ENCODE data around the gene PRSS48.

PRSS48 gene

GRCh38 chr4:151256134-151256533 is 20.8 kb upstream of the PRSS48 start:
- H4K20me1 ChIP-seq (ENCODE audit: insufficient read depth, low read length): no peaks in the 10 kb centered on the region
- no peak overlapping the region for H3K4me3 ChIP-seq (ENCODE audit: low read depth, low read length, poor library complexity, severe bottlenecking)
- no peak overlapping the region for H2AFZ ChIP-seq (ENCODE audit: low read length)
- TF ChIP-seq CTCF (IDR thresholded peaks at IDR 0.05; ENCODE audit: low read length): no peak
- no peak for TF ChIP-seq EZH2 (IDR thresholded peaks at IDR 0.05; ENCODE audit: borderline replicate concordance, low read length)
- no peak overlapping the region for H3K9ac ChIP-seq (ENCODE audit: low read length)
- no peaks in the 10 kb centered on the region for H3K9me3 ChIP-seq (ENCODE audit: low read length)
- no peaks in the 10 kb centered on the region for H3K9me2 ChIP-seq (ENCODE audit: low read depth, low read length)
- no peak overlapping the region for H3K4me2 ChIP-seq (ENCODE audit: low read length)
- no peak overlapping the region for H3K27ac ChIP-seq (ENCODE audit: low read depth, low read length, poor library complexity, severe bottlenecking)
- H3F3A ChIP-seq (ENCODE audit: insufficient read depth, low read length): no peaks in the 10 kb centered on the region
- H3K27me3 ChIP-seq (ENCODE audit: insufficient read depth, low read length): no peaks in the 10 kb centered on the region
- no peaks in the 10 kb centered on the region for H3K36me3 ChIP-seq (ENCODE audit: insufficient read depth, low read length)
- no peaks in the 10 kb centered on the region for H3K79me2 ChIP-seq (ENCODE audit: insufficient read depth, low read length)
- no peaks in the 10 kb centered on the region for H3K4me1 ChIP-seq (ENCODE audit: insufficient read depth, low read length, severe bottlenecking)

DNA sequence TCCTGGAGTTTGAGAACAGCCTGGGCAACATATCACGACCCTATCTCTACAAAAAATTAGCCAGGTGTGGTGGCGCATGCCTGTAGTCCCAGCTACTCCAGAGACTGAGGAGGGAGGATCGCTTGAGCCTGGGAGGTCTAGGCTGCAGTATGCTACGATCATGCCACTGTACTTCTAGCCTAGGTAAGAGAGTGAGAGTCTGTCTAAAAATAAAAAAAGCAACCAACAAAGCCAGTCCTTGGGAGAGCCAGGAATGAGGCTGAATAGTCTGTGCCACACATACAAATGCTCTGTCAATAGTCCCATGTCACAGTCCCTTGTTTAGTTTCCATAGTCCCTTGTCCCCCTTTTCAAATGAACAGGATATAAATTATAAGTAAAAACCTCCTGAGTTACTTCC is 19.3 kb upstream of the PRSS48 start:
- TF ChIP-seq EZH2 (IDR thresholded peaks at IDR 0.05; ENCODE audit: borderline replicate concordance, low read length): no peak
- H3F3A ChIP-seq (ENCODE audit: insufficient read depth, low read length): no peaks in the 10 kb centered on the region
- no peak overlapping the region for H3K4me2 ChIP-seq (ENCODE audit: low read length)
- H3K9me3 ChIP-seq (ENCODE audit: low read length): no peaks in the 10 kb centered on the region
- H2AFZ ChIP-seq (ENCODE audit: low read length): no peak overlapping the region
- no peak overlapping the region for H3K4me3 ChIP-seq (ENCODE audit: low read depth, low read length, poor library complexity, severe bottlenecking)
- H3K79me2 ChIP-seq (ENCODE audit: insufficient read depth, low read length): no peaks in the 10 kb centered on the region
- no peaks in the 10 kb centered on the region for H3K4me1 ChIP-seq (ENCODE audit: insufficient read depth, low read length, severe bottlenecking)
- no peak overlapping the region for H3K9ac ChIP-seq (ENCODE audit: low read length)
- H3K27ac ChIP-seq (ENCODE audit: low read depth, low read length, poor library complexity, severe bottlenecking): no peak overlapping the region
- H4K20me1 ChIP-seq (ENCODE audit: insufficient read depth, low read length): no peaks in the 10 kb centered on the region
- no peaks in the 10 kb centered on the region for H3K9me2 ChIP-seq (ENCODE audit: low read depth, low read length)
- H3K27me3 ChIP-seq (ENCODE audit: insufficient read depth, low read length): no peaks in the 10 kb centered on the region
- no peaks in the 10 kb centered on the region for H3K36me3 ChIP-seq (ENCODE audit: insufficient read depth, low read length)

- H3K4me1 ChIP-seq (ENCODE audit: insufficient read depth, low read length, severe bottlenecking): no peaks in the 10 kb centered on the region
- no peak overlapping the region for H3K4me3 ChIP-seq (ENCODE audit: low read depth, low read length, poor library complexity, severe bottlenecking)
- TF ChIP-seq EZH2 (IDR thresholded peaks at IDR 0.05; ENCODE audit: borderline replicate concordance, low read length) (no peak), CTCF (IDR thresholded peaks at IDR 0.05; ENCODE audit: low read length) (no peak)
- no peak overlapping the region for H2AFZ ChIP-seq (ENCODE audit: low read length)
- no peak overlapping the region for H3K4me2 ChIP-seq (ENCODE audit: low read length)
- no peak overlapping the region for H3K27ac ChIP-seq (ENCODE audit: low read depth, low read length, poor library complexity, severe bottlenecking)
- no peaks in the 10 kb centered on the region for H4K20me1 ChIP-seq (ENCODE audit: insufficient read depth, low read length)
- H3K9ac ChIP-seq (ENCODE audit: low read length): no peak overlapping the region
- H3K79me2 ChIP-seq (ENCODE audit: insufficient read depth, low read length): no peaks in the 10 kb centered on the region
- H3K36me3 ChIP-seq (ENCODE audit: insufficient read depth, low read length): no peaks in the 10 kb centered on the region
- H3F3A ChIP-seq (ENCODE audit: insufficient read depth, low read length): no peaks in the 10 kb centered on the region
- no peaks in the 10 kb centered on the region for H3K9me2 ChIP-seq (ENCODE audit: low read depth, low read length)
- no peaks in the 10 kb centered on the region for H3K9me3 ChIP-seq (ENCODE audit: low read length)
- H3K27me3 ChIP-seq (ENCODE audit: insufficient read depth, low read length): no peaks in the 10 kb centered on the region
These were observed 17.2 kb upstream of the PRSS48 start for GRCh38 chr4:151259752-151260151.

DNA sequence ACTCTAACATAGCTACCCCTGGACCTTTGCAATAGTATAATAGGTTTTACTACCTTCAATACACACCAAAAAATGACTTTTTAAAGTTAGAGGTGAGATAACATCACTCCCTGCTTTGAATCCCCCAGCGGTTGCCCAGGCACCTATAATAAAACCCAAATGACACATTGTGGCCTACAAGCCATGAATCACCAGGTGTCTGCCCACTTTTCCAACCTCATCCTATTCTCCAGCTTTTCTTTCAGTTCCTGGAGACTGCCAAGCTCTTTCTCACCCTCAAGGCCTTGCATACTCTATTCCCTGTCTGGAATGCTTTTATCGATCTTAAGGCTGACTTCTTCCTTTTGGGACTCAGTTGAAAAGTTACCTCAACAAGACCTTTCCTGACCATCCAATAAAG is 16.4 kb upstream of the PRSS48 start:
- no peaks in the 10 kb centered on the region for H3K36me3 ChIP-seq (ENCODE audit: insufficient read depth, low read length)
- TF ChIP-seq EZH2 (IDR thresholded peaks at IDR 0.05; ENCODE audit: borderline replicate concordance, low read length) (no peak), CTCF (IDR thresholded peaks at IDR 0.05; ENCODE audit: low read length) (no peak)

More for the DNA sequence above, 16.4 kb upstream of the PRSS48 start:
- H3K27ac ChIP-seq (ENCODE audit: low read depth, low read length, poor library complexity, severe bottlenecking): no peak overlapping the region
- H3K27me3 ChIP-seq (ENCODE audit: insufficient read depth, low read length): no peaks in the 10 kb centered on the region
- no peaks in the 10 kb centered on the region for H3K4me1 ChIP-seq (ENCODE audit: insufficient read depth, low read length, severe bottlenecking)
- no peaks in the 10 kb centered on the region for H3K9me2 ChIP-seq (ENCODE audit: low read depth, low read length)
- no peak overlapping the region for H3K4me3 ChIP-seq (ENCODE audit: low read depth, low read length, poor library complexity, severe bottlenecking)
- no peaks in the 10 kb centered on the region for H3K79me2 ChIP-seq (ENCODE audit: insufficient read depth, low read length)
- no peak overlapping the region for H3K9ac ChIP-seq (ENCODE audit: low read length)
- H3K4me2 ChIP-seq (ENCODE audit: low read length): no peak overlapping the region
- no peaks in the 10 kb centered on the region for H3K9me3 ChIP-seq (ENCODE audit: low read length)
- no peaks in the 10 kb centered on the region for H3F3A ChIP-seq (ENCODE audit: insufficient read depth, low read length)
- H4K20me1 ChIP-seq (ENCODE audit: insufficient read depth, low read length): no peaks in the 10 kb centered on the region
- no peak overlapping the region for H2AFZ ChIP-seq (ENCODE audit: low read length)

Data from OCI-LY1 (cell line).